ENCODE data around the gene LRCH1.

DNA sequence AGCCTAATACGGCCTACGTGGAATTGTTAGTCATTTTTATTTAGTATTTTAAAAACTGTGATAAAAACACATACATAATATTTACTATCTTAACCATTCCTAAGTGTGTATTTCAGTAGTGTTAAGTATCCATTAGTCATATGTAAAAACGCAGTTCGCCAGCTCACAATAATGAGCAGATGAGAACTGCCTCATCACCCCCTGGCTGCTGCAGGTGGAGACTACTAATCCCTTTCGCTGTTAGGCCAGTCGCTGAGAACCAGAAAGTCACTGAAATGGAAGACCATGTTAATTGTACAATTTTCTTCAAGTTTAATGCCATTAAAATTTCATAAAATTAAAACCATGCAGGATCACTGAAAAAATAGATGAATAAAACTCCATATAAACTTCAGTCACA lies 242.4 kb downstream of the LRCH1 start:
- TF ChIP-seq, protein P1, sequence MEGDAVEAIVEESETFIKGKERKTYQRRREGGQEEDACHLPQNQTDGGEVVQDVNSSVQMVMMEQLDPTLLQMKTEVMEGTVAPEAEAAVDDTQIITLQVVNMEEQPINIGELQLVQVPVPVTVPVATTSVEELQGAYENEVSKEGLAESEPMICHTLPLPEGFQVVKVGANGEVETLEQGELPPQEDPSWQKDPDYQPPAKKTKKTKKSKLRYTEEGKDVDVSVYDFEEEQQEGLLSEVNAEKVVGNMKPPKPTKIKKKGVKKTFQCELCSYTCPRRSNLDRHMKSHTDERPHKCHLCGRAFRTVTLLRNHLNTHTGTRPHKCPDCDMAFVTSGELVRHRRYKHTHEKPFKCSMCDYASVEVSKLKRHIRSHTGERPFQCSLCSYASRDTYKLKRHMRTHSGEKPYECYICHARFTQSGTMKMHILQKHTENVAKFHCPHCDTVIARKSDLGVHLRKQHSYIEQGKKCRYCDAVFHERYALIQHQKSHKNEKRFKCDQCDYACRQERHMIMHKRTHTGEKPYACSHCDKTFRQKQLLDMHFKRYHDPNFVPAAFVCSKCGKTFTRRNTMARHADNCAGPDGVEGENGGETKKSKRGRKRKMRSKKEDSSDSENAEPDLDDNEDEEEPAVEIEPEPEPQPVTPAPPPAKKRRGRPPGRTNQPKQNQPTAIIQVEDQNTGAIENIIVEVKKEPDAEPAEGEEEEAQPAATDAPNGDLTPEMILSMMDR (conservative IDR thresholded peaks at IDR 0.05; ENCODE audit: low read depth in 2 of 2): peak in 1 of 2 experiments; percentile 17; a peak in 3 of 4 replicates
- TF ChIP-seq EZH2phosphoT487 (IDR thresholded peaks at IDR 0.05; ENCODE audit: unreplicated experiment) (no peak), ZNF331 (CRISPR knock-in tag; IDR thresholded peaks at IDR 0.05; ENCODE audit: low read depth) (no peak), POLR2AphosphoS5 (IDR thresholded peaks at IDR 0.05; ENCODE audit: low read depth) (no peak), EZH2 (IDR thresholded peaks at IDR 0.05; ENCODE audit: low read depth, unreplicated experiment) (no peak), STAT1 (IDR thresholded peaks at IDR 0.05; ENCODE audit: unreplicated experiment) (no peak), JUNB (IDR thresholded peaks at IDR 0.05; ENCODE audit: unreplicated experiment) (no peak), CREB1 (CRISPR knock-in tag; IDR thresholded peaks at IDR 0.05; ENCODE audit: low read depth) (no peak)
- TF ChIP-seq, protein P2, sequence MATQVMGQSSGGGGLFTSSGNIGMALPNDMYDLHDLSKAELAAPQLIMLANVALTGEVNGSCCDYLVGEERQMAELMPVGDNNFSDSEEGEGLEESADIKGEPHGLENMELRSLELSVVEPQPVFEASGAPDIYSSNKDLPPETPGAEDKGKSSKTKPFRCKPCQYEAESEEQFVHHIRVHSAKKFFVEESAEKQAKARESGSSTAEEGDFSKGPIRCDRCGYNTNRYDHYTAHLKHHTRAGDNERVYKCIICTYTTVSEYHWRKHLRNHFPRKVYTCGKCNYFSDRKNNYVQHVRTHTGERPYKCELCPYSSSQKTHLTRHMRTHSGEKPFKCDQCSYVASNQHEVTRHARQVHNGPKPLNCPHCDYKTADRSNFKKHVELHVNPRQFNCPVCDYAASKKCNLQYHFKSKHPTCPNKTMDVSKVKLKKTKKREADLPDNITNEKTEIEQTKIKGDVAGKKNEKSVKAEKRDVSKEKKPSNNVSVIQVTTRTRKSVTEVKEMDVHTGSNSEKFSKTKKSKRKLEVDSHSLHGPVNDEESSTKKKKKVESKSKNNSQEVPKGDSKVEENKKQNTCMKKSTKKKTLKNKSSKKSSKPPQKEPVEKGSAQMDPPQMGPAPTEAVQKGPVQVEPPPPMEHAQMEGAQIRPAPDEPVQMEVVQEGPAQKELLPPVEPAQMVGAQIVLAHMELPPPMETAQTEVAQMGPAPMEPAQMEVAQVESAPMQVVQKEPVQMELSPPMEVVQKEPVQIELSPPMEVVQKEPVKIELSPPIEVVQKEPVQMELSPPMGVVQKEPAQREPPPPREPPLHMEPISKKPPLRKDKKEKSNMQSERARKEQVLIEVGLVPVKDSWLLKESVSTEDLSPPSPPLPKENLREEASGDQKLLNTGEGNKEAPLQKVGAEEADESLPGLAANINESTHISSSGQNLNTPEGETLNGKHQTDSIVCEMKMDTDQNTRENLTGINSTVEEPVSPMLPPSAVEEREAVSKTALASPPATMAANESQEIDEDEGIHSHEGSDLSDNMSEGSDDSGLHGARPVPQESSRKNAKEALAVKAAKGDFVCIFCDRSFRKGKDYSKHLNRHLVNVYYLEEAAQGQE (IDR thresholded peaks at IDR 0.05; ENCODE audit: unreplicated experiment): no peak
- TF ChIP-seq, protein P3, sequence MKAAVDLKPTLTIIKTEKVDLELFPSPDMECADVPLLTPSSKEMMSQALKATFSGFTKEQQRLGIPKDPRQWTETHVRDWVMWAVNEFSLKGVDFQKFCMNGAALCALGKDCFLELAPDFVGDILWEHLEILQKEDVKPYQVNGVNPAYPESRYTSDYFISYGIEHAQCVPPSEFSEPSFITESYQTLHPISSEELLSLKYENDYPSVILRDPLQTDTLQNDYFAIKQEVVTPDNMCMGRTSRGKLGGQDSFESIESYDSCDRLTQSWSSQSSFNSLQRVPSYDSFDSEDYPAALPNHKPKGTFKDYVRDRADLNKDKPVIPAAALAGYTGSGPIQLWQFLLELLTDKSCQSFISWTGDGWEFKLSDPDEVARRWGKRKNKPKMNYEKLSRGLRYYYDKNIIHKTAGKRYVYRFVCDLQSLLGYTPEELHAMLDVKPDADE (IDR thresholded peaks at IDR 0.05): no peak
